ENCODE results near the gene NIPAL3. TPM values are rescaled to one million over a fixed set of nuclear protein-coding genes. Genes with fewer than 3 reads are reported as not detected.

NIPAL3 gene
- total RNA-seq, 1 experiment from 2014 or later = 7.7 TPM

GRCh38 chr1:24468685-24469316 is 53.2 kb downstream of the NIPAL3 start:
- H3T11ph ChIP-seq (ENCODE audit: low read length) = no peak overlapping the region
- no peak overlapping the region for H4K91ac ChIP-seq (ENCODE audit: insufficient read length, low read depth, low read length)
- no peak overlapping the region for H2BK20ac ChIP-seq (ENCODE audit: low read depth, low read length, poor library complexity, severe bottlenecking)
- no peak overlapping the region for H3K9ac ChIP-seq (ENCODE audit: extremely low read depth, insufficient read length, low read length)
- no peaks in the 10 kb centered on the region for H3K27me3 ChIP-seq (ENCODE audit: insufficient read depth, low read length)
- Mint-ChIP-seq H3K36me3 (ENCODE audit: insufficient read depth in 1 of 3, low read depth in 3 of 3) (peaks cover 0 to 5% (median 0%) of the 10 kb centered on the region in 3 experiments; a peak in 3 of 7 replicates), H3K27ac (no peak overlapping the region; a peak in 1 of 7 replicates), H3K9me3 (no peaks in the 10 kb centered on the region), H3K4me1 (peaks cover 42 to 55% of the 10 kb centered on the region in 2 experiments), H3K27me3 (ENCODE audit: low read depth) (no peaks in the 10 kb centered on the region; the same call in 1 of the 2 replicates), H3K4me3 (no peak overlapping the region)
- no peak overlapping the region for H2BK120ac ChIP-seq (ENCODE audit: low read depth, low read length, poor library complexity, severe bottlenecking)
- H3K23ac ChIP-seq (ENCODE audit: insufficient read length, low read depth, low read length) = no peak overlapping the region
- no peak overlapping the region for H2AK5ac ChIP-seq (ENCODE audit: insufficient read length, low read length)
- no peak overlapping the region for H2BK5ac ChIP-seq (ENCODE audit: insufficient read length, low read length)
- H4K20me1 ChIP-seq (ENCODE audit: control insufficient read depth, insufficient read depth, insufficient read length) = no peaks in the 10 kb centered on the region
- no peak overlapping the region for H3K4me2 ChIP-seq (ENCODE audit: insufficient read depth, insufficient read length, low read length)
- H3K27ac ChIP-seq (ENCODE audit: insufficient read length, low read depth, low read length) = no peak overlapping the region
- H3K14ac ChIP-seq (ENCODE audit: insufficient read depth, low read length) = no peak overlapping the region
- H2BK15ac ChIP-seq (ENCODE audit: low read depth, low read length) = no peak overlapping the region
- no peak for TF ChIP-seq CTCF (conservative IDR thresholded peaks at IDR 0.05)
- H4K8ac ChIP-seq (replicated peaks; ENCODE audit: insufficient read length, low read depth, low read length) = no peak overlapping the region
- WGBS (ENCODE audit: extremely low coverage, insufficient read length, low lambda C conversion rate) = no CpG with 5 or more reads among the region's 11 CpGs
- H3K4me1 ChIP-seq (ENCODE audit: insufficient read depth, low read length) = peaks cover 2% of the 10 kb centered on the region; the same call in 1 of the 2 replicates
- no peak overlapping the region for H4K5ac ChIP-seq (ENCODE audit: insufficient read length, low read depth, low read length)
- no peak for DNase-seq
- H3K4ac ChIP-seq (ENCODE audit: low read depth, low read length) = no peak overlapping the region
- H3K18ac ChIP-seq (ENCODE audit: insufficient read length, low read depth, low read length) = no peak overlapping the region
- H3K79me2 ChIP-seq (ENCODE audit: insufficient read depth, low read length) = no peaks in the 10 kb centered on the region
- H2AFZ ChIP-seq (ENCODE audit: low read length) = no peak overlapping the region
- H3K79me1 ChIP-seq (ENCODE audit: insufficient read depth, low read depth, low read length, poor library complexity, severe bottlenecking) = no peaks in the 10 kb centered on the region
- no peaks in the 10 kb centered on the region for H3K9me3 ChIP-seq (ENCODE audit: control insufficient read depth, low read depth, low read length)
- no peak overlapping the region for H3K56ac ChIP-seq (ENCODE audit: insufficient read length, low read depth, low read length)
- H3K23me2 ChIP-seq (ENCODE audit: insufficient read length, low read depth, low read length, poor library complexity, severe bottlenecking) = peaks cover 5% of the 10 kb centered on the region
- H2BK12ac ChIP-seq (ENCODE audit: insufficient read length, low read depth, low read length) = no peak overlapping the region

Measured in H9 (cell line).